NOMO-1 treated with DMSO at 0.1 percent for 48 hours (cell line): ENCODE data around the gene FRYL.
"Not testable (repeated sequence)": the region's sequence is repeated elsewhere in the genome, so short reads cannot be mapped to it uniquely, and the experiment has no call there.

Source experiments
- DNase-seq: peaks from one replicate; lab custom pipeline; 2025; ENCODE audit not compliant: unreplicated experiment; lab: John Stamatoyannopoulos, UW

The FRYL gene

DNA sequence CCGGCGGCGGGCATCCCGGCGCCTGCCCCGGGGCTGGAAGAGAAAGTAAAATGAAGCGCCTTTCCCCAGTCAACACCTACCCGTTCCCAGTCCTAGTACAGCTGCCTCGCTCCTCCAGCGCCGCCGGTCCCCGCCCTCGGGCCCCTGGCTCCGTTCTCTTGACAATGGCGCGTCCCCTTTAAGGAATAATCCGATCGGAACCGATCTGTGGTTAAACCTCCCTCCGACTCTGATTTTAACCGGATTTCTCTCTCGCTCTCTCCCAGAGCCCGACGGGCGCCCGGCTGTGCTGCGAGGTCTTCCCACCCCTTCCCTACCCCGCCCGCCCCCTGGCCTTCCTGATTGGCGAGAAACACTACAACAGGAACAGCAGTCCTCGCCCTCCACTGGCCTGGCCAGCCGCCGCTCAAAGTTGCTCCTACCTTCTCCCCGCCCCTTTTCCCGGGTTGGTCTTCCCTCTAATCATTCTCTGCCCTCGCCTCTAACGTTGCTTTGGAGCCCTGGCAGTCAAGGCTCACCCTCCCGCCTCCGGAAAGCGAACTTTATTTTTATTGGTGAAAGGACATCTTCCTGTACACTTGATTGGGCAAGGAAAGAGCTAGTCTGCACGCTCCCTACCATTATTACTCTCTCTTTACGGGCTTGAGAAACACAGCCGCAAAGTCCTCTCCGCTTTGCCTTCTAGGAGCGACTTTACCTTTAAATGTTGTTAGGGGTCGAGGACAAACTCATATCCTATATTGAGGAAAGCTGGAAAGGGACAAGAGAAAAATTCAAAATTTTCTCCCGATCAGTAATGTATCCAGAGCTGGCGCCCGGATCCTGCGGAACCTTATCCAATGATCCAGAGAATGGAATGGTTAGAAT lies at the start of gene FRYL:
FRYL (minus strand) TSS at position 282 of the 867 bp plus-strand sequence. CDS start 145,869 bp downstream, outside the sequence.
- peak; percentile 100 for DNase-seq

DNA sequence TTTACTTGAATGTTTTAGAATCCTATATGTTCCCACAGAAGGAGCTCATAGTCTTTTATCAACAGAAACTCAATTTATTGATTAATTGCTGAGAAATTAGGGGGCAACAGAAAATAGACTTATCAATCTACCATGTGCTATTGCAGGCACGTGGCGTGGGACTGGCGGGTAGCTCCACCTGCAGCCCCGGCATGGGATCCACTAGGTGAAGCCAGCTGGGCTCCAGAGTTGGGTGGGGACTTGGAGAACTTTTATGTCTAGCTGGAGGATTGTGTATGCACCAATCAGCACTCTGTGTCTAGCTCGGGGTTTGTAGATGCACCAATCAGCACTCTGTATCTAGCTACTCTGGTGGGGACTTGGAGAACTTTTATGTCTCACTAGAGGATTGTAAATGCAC lies 47.5 kb upstream of the FRYL start:
- DNase-seq, result no peak

- peak; percentile 22 for DNase-seq
Measured at GRCh38 chr4:48821431-48821830, 41.4 kb upstream of the FRYL start.

- DNase-seq, result no peak
Measured at GRCh38 chr4:48816971-48817370, 36.9 kb upstream of the FRYL start.

DNA sequence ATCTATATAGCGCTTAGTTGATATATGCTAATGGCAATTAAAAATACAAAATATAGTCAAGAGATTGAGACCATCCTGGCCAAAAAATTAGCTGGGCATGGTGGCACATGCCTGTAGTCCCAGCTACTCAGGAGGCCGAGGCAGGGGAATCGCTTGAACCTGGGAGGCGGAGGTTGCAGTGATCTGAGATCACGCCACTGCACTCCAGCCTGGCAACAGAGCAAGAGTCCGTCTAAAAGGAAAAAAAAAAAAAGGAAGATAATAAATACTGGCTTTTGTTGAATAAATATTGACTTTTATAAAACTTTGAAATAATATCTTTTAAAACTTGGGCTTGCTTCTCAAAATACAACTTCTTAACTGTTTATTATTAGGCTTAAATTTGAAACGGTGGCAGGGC lies 36.2 kb upstream of the FRYL start:
- not testable (repeated sequence) for DNase-seq

- peak; percentile 49 for DNase-seq
Measured at GRCh38 chr4:48815483-48815882, 35.4 kb upstream of the FRYL start.

DNA sequence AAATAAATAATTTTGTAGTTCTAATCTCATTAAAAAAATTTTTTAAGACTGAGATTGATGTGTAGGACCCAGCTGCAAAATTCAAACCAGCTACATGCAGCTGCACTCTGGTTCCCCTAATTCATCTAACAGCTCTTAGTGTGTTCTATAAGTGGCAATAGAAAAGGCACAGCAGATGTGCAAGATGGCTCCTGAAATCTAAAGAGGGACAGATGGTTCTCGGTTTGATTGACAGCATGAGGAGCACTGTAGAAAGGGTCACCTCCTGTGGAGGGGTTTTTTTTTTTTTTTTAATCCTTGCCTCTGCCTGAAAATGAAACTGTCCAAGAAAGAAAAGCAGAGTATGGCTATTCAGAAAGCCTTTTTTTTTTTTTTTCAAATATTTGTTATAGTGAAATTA lies 33.9 kb upstream of the FRYL start:
- DNase-seq, result no peak

DNA sequence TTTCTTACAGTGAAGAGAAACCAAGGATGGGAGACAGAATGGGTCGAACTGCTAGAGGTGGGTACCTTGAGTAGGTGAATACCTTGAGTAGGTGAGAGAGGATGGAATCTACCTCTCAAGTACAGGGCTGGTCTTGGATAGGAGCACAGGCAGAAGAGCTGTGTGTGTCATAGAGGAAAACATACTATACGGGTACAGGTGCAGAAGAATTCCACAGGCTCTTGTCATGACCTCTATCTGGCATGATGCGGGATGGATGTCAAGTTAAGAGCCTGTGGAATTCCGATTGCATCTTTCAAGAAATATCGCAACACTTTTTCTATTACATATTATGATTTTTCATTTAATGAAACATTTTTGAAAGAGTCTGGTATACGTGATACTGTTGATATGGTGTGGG lies 32.8 kb upstream of the FRYL start:
- no peak for DNase-seq

DNA sequence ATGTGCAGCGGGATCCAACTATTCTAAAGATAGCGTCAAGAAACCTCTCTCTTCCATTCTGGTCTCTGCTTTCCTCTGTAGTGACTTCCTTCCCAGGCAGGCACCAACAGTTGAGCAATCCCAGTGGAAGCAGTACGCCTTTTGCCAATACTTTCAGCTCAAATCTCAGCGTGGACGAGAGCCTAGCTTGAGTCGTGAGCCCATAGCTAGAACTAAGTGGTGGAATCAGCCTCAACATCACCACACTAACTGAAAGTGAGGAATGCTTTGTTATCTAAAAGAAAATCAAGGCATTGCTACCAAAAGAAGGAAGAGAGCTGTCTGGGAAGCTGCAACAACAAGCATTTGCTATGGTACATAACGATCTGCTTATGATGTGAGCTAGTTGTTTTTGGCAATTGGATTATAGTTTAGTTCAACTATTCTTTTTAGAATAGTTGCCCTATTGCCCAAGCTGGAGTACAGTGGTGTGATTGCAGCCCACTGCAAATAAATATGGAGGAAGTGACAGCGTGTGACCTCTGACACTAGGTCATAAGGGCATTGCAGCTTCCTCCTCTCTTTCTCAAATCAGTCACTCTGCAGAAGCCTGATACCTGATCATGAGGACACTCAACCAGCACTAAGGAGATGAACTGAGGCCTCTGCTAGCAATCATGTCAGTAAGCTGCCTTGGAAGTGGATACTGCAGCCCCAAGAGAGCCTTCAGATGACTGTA lies 24.7 kb upstream of the FRYL start:
- peak; percentile 53 for DNase-seq

DNA sequence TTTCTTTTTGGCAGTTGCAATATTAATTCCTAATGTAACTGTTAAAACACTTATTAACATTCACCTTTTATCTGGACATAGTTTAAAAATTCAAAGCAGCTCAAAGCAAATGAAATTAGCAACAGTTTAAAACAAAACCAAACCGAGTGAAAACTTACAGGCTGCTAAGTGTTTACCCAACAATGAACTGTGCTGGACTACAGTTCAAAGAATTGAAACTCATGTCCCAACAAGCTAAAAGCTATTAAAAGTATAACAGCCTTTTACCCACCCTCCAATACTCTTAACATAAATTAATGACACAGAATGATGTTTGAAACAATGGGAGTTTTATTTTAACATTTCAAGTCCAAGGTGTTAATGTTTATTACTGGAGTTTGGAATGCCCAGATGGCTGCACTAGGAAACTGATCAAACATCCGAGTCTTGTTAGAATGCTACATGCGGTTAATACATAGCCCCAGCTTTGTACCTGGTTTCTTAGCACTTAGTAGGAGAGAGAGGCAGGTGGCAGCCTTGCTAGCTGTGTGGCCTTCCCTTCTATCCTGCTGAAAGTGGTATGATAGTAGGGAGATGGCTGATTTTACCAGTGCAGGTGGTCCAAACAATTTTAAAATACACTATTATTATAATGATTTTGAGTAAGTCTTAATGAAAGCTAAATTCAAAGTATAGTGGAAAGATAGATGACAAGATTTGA lies 21.1 kb upstream of the FRYL start:
- no peak for DNase-seq

DNA sequence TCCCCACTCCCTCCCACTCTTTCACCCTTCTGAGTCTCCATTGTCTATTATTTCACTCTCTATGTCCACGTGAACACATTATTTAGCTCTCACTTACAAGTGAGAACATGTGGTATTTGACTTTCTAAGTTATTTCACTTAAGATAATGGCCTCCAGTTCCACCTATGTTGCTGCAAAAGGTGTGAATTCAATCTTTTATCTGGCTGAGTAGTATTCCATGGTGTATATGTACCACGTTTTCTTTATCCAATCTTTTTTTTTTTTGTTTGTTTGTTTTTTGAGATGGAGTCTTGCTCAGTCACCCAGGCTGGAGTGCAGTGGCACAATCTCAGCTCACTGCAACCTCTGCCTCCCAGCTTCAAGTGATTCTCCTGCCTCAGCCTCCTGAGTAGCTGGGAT lies 20.1 kb upstream of the FRYL start:
- not testable (repeated sequence) for DNase-seq

DNA sequence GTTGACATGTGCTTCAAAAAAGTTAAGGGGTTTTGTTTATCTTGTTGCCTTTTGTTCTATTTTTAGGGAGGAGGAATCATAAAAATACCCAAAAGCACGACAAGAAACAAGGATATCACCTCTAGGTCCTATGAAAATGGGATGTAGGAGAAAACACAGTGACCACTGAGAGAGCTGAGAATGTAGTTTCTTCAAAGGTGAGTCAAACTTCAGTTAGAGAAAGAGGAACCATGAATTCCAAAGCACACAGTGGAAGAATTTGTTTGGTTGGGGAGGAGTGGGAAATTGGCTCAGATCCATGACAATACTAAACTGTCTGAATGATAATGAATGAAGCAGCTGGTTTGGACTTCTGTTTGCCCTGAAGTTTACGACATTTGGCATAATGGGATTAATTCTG lies 19.1 kb upstream of the FRYL start:
- DNase-seq, result no peak

DNA sequence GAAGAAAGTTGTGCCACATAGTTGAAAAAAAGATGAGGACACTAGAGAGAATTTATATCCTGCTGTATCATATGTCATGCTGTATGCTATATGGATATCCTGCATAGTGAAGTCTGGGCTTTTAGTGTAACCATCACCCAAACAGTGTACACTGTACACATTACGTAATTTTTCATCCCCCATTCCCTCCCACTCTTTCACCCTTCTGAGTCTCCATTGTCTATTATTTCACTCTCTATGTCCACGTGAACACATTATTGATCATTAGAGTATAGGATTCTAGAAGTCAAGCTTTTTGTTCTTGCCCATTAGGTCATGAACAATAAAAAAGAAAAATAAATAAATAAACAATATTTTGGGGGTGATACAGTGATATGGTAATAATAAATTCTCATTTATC lies 18.0 kb upstream of the FRYL start:
- no peak for DNase-seq

DNA sequence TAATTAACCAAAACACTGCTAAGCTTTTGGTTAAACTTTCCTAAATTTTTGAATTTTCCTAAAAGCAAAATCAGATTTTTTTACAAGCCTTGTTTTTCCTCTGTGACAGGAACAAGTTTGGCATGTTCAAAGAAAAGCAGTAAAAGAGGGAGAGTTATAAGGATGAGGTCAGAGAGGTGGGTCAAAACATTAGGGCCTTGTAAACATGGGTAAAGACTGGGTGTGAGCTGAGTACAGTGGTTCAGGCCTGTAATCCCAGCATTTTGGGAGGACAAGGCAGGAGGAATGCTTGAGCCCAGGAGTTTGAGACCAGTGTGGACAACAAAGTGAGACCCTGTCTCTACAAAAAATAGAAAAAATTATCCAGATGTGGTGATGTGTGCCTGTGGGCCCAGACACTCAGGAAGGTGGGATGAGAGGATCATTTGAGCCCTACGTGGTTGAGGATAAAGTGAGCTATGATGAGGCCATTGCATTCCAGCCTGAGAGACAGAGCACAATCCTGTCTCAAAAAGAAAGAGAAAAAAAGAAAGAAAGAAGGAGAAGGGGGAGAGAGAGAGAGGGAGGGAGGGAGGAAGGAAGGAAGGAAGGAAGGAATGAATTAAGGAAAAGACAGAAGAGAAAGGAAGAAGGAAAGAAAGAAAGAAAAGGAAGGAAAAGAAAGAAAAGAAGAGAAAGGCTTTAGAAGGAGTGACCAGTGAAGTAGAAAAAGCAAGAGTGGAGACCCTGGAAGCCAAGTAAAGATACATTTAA lies 17.0 kb upstream of the FRYL start:
- no peak for DNase-seq

GRCh38 chr4:48796191-48796926 lies 16.3 kb upstream of the FRYL start:
- DNase-seq, result peak; percentile 40

DNA sequence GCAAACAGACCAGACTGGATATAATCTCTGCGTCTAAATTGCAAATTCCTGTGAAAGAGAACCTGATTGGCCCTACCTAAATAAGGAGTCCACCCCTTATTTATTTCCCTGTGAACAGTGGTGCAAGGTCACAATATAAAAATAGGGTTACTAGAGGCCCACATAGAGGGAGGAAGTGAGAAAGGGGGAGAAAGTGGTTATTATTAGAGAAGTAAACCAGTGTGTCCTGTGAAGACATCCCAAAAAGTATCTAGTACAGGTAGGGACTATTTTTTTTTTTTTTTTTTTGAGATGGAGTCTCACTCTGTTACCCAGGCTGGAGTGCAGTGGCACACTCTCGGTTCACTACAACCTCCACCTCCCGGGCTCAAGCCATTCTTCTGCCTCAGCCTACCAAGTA lies 15.0 kb upstream of the FRYL start:
- peak; percentile 38 for DNase-seq

- DNase-seq, result peak; percentile 68
Measured at GRCh38 chr4:48792348-48793006, 12.4 kb upstream of the FRYL start.

- DNase-seq, result no peak
Measured at GRCh38 chr4:48791313-48791712, 11.2 kb upstream of the FRYL start.

GRCh38 chr4:48790561-48790960 lies 10.5 kb upstream of the FRYL start:
- no peak for DNase-seq

DNA sequence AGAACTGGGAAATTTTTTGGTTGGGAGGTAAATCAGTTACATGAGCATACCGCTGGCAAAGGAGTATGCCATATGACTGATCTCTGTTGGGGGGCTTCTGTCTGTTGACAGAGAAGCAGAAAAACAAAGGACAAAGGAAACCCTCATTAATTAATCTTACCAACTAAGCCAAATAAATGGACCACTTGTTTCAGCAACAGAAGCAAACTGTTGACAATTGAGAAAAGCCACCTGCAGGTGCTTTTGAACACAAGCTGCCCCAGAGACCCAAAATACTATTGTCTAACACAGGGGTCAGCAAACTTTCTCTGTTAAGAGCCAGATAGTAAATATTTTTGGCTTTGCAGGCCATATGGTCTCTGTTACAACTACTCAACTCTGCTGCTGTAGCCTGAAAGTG lies 7.0 kb upstream of the FRYL start:
- no peak for DNase-seq
